SK-N-SH (cell line): ENCODE data around the gene KIF18A. TPM values are rescaled to one million over a fixed set of nuclear protein-coding genes. Genes with fewer than 3 reads are reported as not detected.

ENCODE experiments used
- CTCF ChIA-PET: fragments of 300-600, 350-600 bp; formaldehyde crosslinking; extraction: SDS; loops from one replicate; lab custom pipeline; 2021; lab: Yijun Ruan, JAX
- POLR2A ChIA-PET: fragments of 350-600 bp; sonication (Branson Sonifier 250); formaldehyde crosslinking; extraction: SDS; loops from one replicate; lab custom pipeline; 2020; ENCODE audit warnings: antibody characterized with exemption, inconsistent platforms; lab: Yijun Ruan, JAX
- DNase-seq: peaks from one replicate; pipeline ENCODE4 v3.0.0; 2012
- H2AFZ ChIP-seq: fragments of 200-600 bp; sonication (generic); 2 replicates; pipeline ENCODE4 v1.8.1; 2016; ENCODE audit warnings: antibody characterized with exemption, mild to moderate bottlenecking, low read depth
- H3F3A ChIP-seq: fragments of 200-600 bp; sonication (generic); replicated peaks from 2 replicates; pipeline ENCODE3; 2016; ENCODE audit warnings: antibody characterized with exemption, mild to moderate bottlenecking; ENCODE audit not compliant: insufficient read depth
- H3K27ac ChIP-seq, 2 experiments: fragments of 200-500 bp in 1 of 2; fragments of 200-600 bp in 1 of 2; sonication (Bioruptor generic) in 1 of 2; sonication (generic), shearing (Covaris generic) in 1 of 2; 2 replicates each; pipeline versions ENCODE4 v1.5.1 to v1.6.1; 2014 to 2016; ENCODE audit warnings: low read depth in 2 of 2, inconsistent platforms in 1 of 2, low read length in 1 of 2, mild to moderate bottlenecking in 1 of 2, mixed read lengths in 1 of 2
- H3K27me3 ChIP-seq: fragments of 200-600 bp; sonication (generic), shearing (Covaris generic); 2 replicates; pipeline ENCODE4 v1.6.1; 2016; ENCODE audit warnings: mixed run types; ENCODE audit not compliant: insufficient read depth
- H3K36me3 ChIP-seq, 2 experiments: fragments of 200-500 bp in 1 of 2; fragments of 200-600 bp in 1 of 2; sonication (Bioruptor generic) in 1 of 2; sonication (generic) in 1 of 2; replicated peaks in 1 of 2; 2 replicates each; pipeline versions ENCODE3 to v1.5.1; 2014 to 2016; ENCODE audit warnings: low read length in 1 of 2, mild to moderate bottlenecking in 1 of 2; ENCODE audit not compliant: insufficient read depth in 2 of 2, control insufficient read depth in 1 of 2
- H3K4me1 ChIP-seq, 2 experiments: fragments of 200-500 bp in 1 of 2; fragments of 200-600 bp in 1 of 2; sonication (Bioruptor generic) in 1 of 2; sonication (generic), shearing (Covaris generic) in 1 of 2; 2 replicates each; pipeline versions ENCODE4 v1.5.1 to v1.6.1; 2014 to 2016; ENCODE audit warnings: low read depth in 1 of 2, low read length in 1 of 2, mixed run types in 1 of 2; ENCODE audit not compliant: insufficient read depth in 2 of 2, control insufficient read depth in 1 of 2
- H3K4me2 ChIP-seq: fragments of 200-600 bp; sonication (generic), shearing (Covaris generic); 2 replicates; pipeline ENCODE4 v1.6.1; 2017; ENCODE audit warnings: mixed run types
- H3K4me3 ChIP-seq, 2 experiments: fragments of 200-500 bp in 1 of 2; fragments of 200-600 bp in 1 of 2; sonication (Bioruptor generic) in 1 of 2; sonication (generic), shearing (Covaris generic) in 1 of 2; 2 replicates each; pipeline versions ENCODE4 v1.5.1 to v1.8.1; 2014 to 2016; ENCODE audit warnings: low read depth in 2 of 2, inconsistent platforms in 1 of 2, low read length in 1 of 2, mild to moderate bottlenecking in 1 of 2, mixed read lengths in 1 of 2, moderate library complexity in 1 of 2
- H3K79me2 ChIP-seq: fragments of 200-600 bp; sonication (generic); 2 replicates; pipeline ENCODE4 v1.8.1; 2017; ENCODE audit warnings: mild to moderate bottlenecking; ENCODE audit not compliant: insufficient read depth
- H3K9ac ChIP-seq: fragments of 200-600 bp; sonication (generic); 2 replicates; pipeline ENCODE4 v1.6.1; 2017; ENCODE audit warnings: mixed run types
- H3K9me2 ChIP-seq: fragments of 200-600 bp; sonication (generic); 2 replicates; pipeline ENCODE4 v1.6.1; 2017; ENCODE audit warnings: mixed run types
- H3K9me3 ChIP-seq: fragments of 200-600 bp; sonication (generic); 2 replicates; pipeline ENCODE4 v1.6.1; 2017; ENCODE audit warnings: mixed run types, mild to moderate bottlenecking, moderate library complexity
- H4K20me1 ChIP-seq: fragments of 200-600 bp; sonication (generic); 2 replicates; pipeline ENCODE4 v1.6.1; 2017; ENCODE audit warnings: mild to moderate bottlenecking, mixed run types; ENCODE audit not compliant: insufficient read depth
- EP300 ChIP-seq, 2 experiments: IDR thresholded peaks; 2 replicates each; pipeline versions ENCODE4 v1.4.0 to v1.6.1; 2012; ENCODE audit warnings: borderline replicate concordance in 1 of 2, low read depth in 1 of 2, low read length in 1 of 2
- EZH2phosphoT487 ChIP-seq: fragments of 200-600 bp; sonication (generic); IDR thresholded peaks from 2 replicates; pipeline ENCODE4 v1.6.1; 2017; ENCODE audit warnings: low read depth, mixed run types, mild to moderate bottlenecking, antibody characterized with exemption, moderate library complexity, borderline replicate concordance
- FOSL2 ChIP-seq: IDR thresholded peaks from 2 replicates; pipeline ENCODE4 v1.4.0; 2012; ENCODE audit warnings: low read depth, mild to moderate bottlenecking, moderate library complexity, borderline replicate concordance
- FOXM1 ChIP-seq: IDR thresholded peaks from 2 replicates; pipeline ENCODE4 v1.4.0; 2012; ENCODE audit warnings: low read depth, mild to moderate bottlenecking
- GATA2 ChIP-seq: sonication (generic); formaldehyde crosslinking; IDR thresholded peaks from 2 replicates; pipeline ENCODE4 v1.5.0; 2020; ENCODE audit warnings: mild to moderate bottlenecking, missing genetic modification reagents
- MAX ChIP-seq: IDR thresholded peaks from 2 replicates; pipeline ENCODE4 v1.4.0; 2012; ENCODE audit warnings: low read depth
- MEF2A ChIP-seq: IDR thresholded peaks from 2 replicates; pipeline ENCODE4 v1.4.0; 2012; ENCODE audit warnings: low read depth, borderline replicate concordance
- NFIC ChIP-seq: IDR thresholded peaks from 2 replicates; pipeline ENCODE4 v1.4.0; 2012; ENCODE audit warnings: borderline replicate concordance
- PBX3 ChIP-seq: IDR thresholded peaks from 2 replicates; pipeline ENCODE4; 2012
- RAD21 ChIP-seq: IDR thresholded peaks from 2 replicates; pipeline ENCODE4 v1.6.1; 2012; ENCODE audit warnings: mild to moderate bottlenecking, low read length
- REST ChIP-seq: IDR thresholded peaks from 2 replicates; pipeline ENCODE4 v1.6.1; 2012; ENCODE audit warnings: mild to moderate bottlenecking, low read depth, low read length, moderate library complexity
- RFX5 ChIP-seq: IDR thresholded peaks from 2 replicates; pipeline ENCODE4 v1.6.1; 2012; ENCODE audit warnings: mild to moderate bottlenecking, improper control_type of control experiment, low read length
- RXRA ChIP-seq: IDR thresholded peaks from 2 replicates; pipeline ENCODE4 v1.4.0; 2012; ENCODE audit warnings: low read depth, mild to moderate bottlenecking, borderline replicate concordance
- SMC3 ChIP-seq: IDR thresholded peaks from 2 replicates; pipeline ENCODE4 v1.6.1; 2012; ENCODE audit warnings: low read depth, low read length, improper control_type of control experiment
- TEAD4 ChIP-seq: IDR thresholded peaks from 2 replicates; pipeline ENCODE4 v1.4.0; 2012; ENCODE audit warnings: mild to moderate bottlenecking, borderline replicate concordance; ENCODE audit not compliant: insufficient read depth
- USF1 ChIP-seq: IDR thresholded peaks from 2 replicates; pipeline ENCODE4 v1.4.0; 2012; ENCODE audit warnings: low read depth, borderline replicate concordance
- USF2 ChIP-seq: fragments of 150-350 bp; IDR thresholded peaks from 2 replicates; pipeline ENCODE4 v1.6.1; 2017; ENCODE audit warnings: antibody characterized with exemption, low read length, low read depth, borderline replicate concordance
- YY1 ChIP-seq: IDR thresholded peaks from 2 replicates; pipeline ENCODE4 v1.4.0; 2012; ENCODE audit warnings: low read depth, mild to moderate bottlenecking
- WGBS: methylation state at CpG from one replicate; pipeline ENCODE4 v1.1.6; 2017; ENCODE audit warnings: low lambda C conversion rate; 5-methylcytosine and 5-hydroxymethylcytosine counted together
- polyA plus RNA-seq, 3 experiments: library from polyadenylated mRNA; depleted of rRNA; stranded (reverse); fragments of >200 nt; gene quantifications; 2 replicates each; pipeline ENCODE4 v1.2.3, GENCODE V29; 2012

KIF18A gene
- polyA plus RNA-seq, 1 of the 3 experiments (the other 2 are of a cell fraction) = 3.8 TPM

GRCh38 chr11:28133146-28133545 lies 25.2 kb upstream of the KIF18A start:
- Histone ChIP-seq H3K9me2 (no peaks in the 10 kb centered on the region), H3K4me3 (no peak overlapping the region), H3K9ac (no peak overlapping the region), H3K4me2 (no peak overlapping the region), H3K4me1 (no peaks in the 10 kb centered on the region), H3K36me3 (peaks cover 13 to 69% of the 10 kb centered on the region in 2 experiments), H3K9me3 (0 out of 2 replicates have a peak, but pooled peaks cover 4% of the 10 kb centered on the region), H3K27me3 (no peaks in the 10 kb centered on the region), H3F3A (no peaks in the 10 kb centered on the region), H4K20me1 (no peaks in the 10 kb centered on the region), H2AFZ (no peak overlapping the region), H3K27ac (no peak overlapping the region), H3K79me2 (no peaks in the 10 kb centered on the region)
- 94% methylated on average over 3 of the region's 3 CpGs for WGBS
- ChIA-PET POLR2A (no interaction called here), CTCF (no interaction called here)
- TF ChIP-seq EP300 (IDR thresholded peaks at IDR 0.05; ENCODE audit: borderline replicate concordance in 1 of 2, low read depth in 1 of 2, low read length in 1 of 2) (no peak), RAD21 (no peak), NFIC (no peak), PBX3 (no peak), FOXM1 (no peak), MEF2A (no peak), USF1 (no peak), USF2 (no peak), RFX5 (no peak), REST (no peak), MAX (no peak), GATA2 (CRISPR knock-in tag) (no peak), RXRA (no peak), TEAD4 (no peak), EZH2phosphoT487 (no peak), FOSL2 (no peak), SMC3 (no peak), YY1 (no peak)
- DNase-seq = no peak
